GM19023 (cell line): ENCODE data around the gene DESI2.
"Not testable (repeated sequence)": the region's sequence is repeated elsewhere in the genome, so short reads cannot be mapped to it uniquely, and the experiment has no call there.

ENCODE experiments used
- ATAC-seq: cut with Tn5 transposase; IDR thresholded peaks from one replicate; pipeline ENCODE4 v1.9.1; 2021; ENCODE audit warnings: mild to moderate bottlenecking, moderate library complexity; ENCODE audit not compliant: unreplicated experiment

DESI2 gene

DNA sequence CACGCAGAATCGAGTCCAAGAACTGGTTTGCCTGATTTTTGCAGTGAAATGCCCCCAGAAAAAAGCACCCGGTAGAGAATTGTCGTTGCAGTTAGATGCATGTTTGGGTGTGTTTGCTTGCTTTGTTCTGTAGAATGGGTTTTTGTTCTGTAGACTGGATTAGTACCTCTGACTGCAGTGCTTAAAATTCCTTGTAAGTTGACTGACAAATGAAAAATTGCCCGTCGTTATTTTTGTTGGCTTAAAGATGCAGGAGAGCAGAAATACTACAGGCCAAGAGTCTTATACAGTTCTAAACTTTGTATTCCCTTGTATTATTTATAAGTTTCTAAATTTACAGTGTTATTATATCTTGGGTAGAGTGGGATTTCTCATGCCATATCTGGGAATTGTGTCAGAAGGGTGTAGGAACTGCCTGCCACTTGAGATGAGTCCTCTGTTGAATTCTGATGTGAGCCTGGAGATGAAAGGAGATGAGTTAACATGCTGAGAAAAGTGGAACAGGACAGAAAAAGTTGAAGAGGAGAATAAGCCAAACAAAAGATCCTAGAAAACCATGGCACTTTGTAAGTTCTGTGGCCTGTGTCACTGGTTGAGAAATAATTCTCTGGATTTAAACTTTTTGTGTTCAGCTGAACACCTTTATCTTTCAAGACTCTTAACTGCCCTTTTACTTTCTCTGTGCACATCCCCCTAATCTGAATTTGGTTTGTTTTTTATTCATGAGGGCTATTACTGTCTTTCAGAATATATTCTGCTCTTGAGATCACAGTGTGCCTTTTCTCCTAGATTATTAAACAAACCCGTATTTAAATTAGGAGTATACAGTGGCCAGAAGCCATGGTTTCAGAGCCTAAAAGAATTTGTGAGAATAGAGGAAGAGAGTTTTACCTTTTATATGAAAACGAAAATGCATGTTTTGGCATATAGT is 1.4 kb downstream of the DESI2 start:
- ATAC-seq, result no peak

DNA sequence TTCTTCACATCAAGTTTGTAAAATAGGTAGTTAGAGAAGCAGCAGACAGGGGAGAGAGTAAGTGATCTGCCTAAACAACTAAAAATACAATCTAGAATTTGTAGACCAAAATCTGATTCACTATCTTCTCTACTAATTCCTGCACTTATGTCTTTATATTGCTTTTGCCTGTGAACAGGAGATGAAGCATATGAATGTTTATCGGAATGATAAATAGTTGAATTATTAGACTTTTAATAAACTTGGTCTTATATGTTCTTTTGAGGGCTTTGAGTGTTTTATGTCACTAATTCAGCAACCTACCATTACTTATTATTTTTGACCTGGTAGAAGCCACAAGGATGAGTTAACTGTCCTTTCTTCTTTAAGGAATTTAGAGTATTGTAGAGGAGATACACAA is 2.3 kb downstream of the DESI2 start:
- no peak for ATAC-seq

DNA sequence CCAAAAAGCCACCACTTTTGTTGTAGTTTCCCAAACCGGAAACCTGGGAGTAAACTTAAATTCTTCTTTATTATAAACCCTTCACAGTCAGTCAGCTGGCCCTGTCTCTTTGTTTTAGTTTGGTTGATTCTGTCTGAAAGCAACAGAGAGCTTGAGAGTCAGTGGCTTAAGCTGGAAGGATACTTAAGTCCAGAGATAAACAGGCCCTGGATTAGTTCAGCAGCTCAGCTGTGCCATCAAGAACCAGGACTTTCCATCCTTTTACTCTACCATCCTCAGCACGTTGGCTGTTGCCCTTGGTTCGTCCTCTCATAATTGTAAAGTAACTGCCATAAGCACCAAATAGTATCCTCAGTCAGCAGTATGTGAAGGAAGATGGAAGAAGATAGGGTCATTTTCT is 4.5 kb downstream of the DESI2 start:
- ATAC-seq, result no peak

DNA sequence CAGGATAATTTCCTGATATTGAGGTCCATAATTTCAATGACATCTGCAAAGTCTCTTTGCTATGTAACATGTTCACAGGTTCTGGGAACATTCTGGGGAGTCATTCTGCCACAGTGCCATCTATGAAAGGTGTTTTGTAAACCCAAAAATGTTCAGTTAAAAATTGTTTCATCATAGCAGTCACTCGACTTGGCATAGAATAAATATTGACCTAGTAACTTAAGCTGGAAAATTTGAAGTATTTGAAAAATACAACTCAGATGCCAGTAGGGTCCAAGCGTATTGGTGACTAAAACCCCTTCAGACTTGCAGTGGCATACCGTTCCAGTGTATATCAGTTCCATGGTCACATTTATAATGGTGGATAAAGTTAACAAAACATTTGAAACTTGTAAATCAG is 6.8 kb downstream of the DESI2 start:
- ATAC-seq, result no peak

DNA sequence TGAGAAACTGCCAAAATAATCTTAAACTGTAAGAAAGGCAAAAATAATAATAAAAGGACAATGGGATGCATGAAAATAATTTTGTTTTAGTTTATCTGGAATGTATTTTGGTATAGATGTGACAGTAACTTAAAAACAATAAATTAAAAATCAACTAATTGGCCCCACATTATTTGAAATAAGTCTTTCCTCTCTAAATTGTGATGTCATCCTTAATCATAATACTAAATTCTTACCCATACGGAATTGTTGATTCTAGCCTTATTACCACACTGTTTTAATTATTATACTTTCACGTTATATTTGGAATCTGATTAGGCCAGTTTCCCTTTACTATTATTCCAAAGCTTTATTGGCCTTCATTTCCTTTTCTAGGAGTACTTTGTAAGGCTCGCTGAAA is 7.7 kb downstream of the DESI2 start:
- no peak for ATAC-seq

DNA sequence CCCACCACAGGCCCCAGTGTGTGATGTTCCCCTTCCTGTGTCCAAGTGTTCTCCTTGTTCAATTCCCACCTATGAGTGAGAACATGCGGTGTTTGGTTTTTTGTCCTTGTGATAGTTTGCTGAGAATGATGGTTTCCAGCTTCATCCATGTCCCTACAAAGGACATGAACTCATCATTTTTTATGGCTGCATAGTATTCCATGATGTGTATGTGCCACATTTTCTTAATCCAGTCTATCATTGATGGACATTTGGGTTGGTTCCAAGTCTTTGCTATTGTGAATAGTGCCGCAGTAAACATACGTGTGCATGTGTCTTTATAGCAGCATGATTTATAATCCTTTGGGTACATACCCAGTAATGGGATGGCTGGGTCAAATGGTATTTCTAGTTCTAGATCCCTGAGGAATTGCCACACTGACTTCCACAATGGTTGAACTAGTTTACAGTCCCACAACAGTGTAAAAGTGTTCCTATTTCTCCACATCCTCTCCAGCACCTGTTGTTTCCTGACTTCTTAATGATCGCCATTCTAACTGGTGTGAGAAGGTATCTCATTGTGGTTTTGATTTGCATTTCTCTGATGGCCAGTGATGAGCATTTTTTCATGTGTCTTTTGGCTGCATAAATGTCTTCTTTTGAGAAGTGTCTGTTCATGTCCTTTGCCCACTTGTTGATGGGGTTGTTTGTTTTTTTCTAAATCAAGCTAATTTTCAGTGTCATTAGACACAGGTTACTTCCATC is 8.8 kb downstream of the DESI2 start:
- ATAC-seq, result not testable (repeated sequence)

DNA sequence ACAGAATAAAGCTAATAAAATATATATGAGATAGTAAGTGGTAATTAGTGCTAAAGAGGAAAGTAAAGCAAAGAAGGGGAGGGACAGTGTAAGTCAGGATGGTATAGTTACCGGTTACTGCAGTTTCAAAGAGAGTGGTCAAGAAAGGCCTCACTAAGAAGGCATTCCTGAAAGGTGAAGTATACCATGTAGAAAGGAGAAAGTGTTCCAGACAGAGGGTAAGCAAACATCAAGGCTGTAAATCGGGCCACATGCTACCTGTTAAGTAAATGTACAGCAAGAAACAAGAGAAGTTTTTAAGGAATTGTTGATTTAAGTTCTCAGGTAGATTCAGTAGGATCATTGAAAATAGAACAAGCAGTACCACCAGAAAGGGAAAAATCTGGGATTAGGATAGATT is 9.7 kb downstream of the DESI2 start:
- no peak for ATAC-seq

DNA sequence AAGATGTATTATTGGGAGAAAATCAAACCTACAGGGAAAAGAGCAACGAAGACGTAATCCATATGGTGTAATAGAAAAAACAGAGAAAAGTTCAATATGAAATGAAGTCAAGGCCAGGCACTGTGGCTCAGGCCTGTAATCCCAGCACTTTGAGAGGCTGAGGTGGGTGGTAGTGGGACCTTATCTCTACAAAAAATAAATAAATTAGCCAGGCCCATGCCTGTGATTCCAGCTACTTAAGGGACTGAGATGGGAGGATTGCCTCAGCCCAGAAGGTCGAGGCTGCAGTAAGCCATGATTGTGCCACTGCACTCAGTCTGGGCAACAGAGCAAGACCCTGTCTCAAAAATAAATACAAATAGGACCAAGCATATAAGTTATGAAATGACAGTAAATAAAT is 11.4 kb downstream of the DESI2 start:
- ATAC-seq, result no peak

DNA sequence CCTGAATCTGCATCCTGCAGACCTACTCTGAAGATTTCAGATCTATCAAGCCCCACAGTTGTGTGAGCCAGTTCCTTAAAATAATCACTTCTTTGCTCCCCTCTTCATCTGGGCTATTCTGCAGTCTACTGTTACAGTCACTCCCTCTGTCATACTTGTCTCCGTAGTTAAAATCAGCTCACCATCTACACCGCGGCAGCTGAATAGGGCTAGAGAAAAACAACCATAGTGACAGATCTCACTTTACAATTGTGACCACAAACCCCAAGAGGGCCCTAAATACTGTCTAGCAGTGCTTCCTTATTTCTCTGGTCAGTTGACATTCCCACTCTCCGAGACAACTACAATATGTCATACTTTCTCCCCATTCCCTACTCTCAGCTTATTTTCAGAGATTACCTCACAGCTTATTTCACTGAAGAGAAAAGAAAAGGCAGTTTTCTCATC is 12.9 kb downstream of the DESI2 start:
- peak; percentile 62 for ATAC-seq

DNA sequence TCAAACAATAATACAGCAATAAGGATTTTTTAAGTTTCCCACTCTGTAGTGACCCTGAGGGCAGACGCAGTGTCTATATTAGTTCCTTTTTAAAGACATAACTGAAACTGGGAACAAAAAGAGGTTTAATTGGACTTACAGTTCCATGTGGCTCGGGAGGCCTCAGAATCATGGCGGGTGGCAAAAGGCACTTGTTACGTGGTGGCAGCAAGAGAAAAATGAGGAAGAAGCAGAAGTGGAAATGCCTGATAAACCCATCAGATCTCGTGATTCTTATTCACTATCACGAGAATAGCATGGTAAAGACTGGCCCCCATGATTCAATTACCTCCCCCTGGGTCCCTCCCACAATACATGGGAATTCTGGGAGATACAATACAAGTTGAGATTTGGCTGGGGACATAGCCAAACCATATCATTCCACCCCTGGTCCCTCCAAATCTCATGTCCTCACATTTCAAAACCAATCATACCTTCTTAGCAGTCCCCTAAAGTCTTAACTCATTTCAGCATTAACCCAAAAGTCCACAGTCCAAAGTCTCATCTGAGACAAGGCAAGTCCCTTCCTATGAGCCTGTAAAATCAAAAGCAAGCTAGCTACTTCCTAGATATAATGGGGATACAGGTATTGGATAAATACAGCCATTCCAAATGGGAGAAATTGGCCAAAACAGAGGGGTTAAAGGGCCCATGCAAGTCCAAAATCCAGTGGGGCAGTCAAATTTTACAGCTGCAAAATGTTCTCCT is 13.9 kb downstream of the DESI2 start:
- ATAC-seq, result not testable (repeated sequence)

DNA sequence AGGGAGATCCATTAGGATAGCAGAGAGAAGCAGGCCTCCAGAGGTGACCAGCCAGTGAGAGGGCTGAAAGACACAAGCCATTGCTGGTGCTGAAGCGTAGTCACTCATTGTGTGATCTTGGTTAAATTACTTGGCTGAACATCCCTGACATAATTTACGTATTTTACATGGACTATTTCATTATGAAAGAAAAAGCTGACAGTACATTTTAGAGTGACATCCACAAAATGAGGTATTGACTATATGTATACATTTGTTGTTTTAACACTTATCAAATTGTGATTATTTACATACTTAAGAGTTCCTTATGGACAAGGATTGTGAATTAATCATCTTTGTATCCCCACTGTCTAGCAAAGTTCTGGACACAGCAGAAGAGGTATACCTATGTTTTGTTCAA is 14.9 kb downstream of the DESI2 start:
- no peak for ATAC-seq

DNA sequence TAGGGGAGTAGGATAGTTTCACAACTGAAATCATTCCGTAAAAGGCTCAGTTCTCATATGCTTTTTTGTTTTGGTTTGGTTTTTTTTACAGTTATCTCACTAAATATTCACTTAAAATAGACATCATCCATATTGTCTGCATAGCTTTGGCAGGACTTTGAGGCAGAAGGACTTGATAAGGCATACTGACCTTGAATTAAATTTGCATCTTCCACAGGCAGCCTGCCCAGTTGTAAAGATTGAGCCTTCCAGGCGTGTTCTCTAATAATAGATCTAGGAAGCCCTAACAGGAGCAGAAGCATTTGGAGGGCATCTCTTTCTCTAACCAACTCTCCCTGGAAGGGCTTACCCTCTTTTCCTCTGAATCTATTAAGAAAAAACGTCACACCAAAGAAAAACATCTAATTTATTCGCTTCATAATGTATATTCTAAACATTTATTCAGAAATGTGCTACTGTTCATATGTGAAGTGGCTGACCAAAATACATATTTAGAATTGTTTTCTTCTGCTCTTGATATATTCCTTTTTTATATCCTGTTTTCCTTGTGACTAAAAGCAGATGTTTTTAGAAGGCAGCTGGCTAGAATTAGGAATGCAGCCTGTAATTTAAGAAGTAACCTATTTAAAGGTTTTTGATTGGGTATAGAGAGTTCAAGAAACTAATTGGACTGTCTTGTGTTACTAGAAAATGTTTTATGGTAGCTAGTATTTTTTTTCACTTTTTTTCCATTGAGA is 20.2 kb downstream of the DESI2 start:
- ATAC-seq, result no peak

DNA sequence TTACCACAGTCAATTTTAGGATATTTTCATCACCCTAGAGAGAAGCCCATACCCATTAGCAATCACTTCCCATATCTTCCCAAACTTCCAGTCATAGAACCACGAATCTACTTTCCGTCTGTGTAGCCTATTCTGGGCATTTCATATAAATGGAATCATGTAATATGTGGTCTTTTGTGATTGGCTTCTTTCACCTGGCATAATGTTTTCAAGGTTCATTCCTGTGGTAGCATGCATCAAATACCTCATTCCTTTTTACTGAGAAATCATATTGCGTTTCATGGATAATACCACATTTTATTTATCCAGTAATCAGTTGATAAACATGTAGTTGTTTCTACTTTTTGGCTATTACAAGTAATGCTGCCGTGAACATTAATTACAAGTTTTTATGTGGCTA is 21.5 kb downstream of the DESI2 start:
- no peak for ATAC-seq

DNA sequence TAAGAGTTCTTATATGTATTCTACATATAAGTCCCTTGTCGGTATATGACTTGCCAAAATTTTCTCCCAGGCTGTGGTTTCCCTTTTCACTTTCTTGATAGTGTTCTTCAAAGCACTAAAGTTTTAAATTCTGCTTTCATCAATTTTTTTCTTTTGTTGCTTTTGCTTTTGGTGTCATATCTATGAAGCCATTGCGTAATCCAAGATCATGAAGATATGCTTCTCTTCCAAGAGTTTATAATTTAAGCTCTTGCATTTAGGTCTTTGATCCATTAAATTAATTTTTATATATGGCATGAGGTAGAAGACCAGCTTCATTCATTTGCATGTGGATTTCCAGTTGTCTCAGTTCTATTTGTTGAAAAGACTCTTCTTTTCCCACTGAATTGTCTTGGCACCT is 22.2 kb downstream of the DESI2 start:
- no peak for ATAC-seq

DNA sequence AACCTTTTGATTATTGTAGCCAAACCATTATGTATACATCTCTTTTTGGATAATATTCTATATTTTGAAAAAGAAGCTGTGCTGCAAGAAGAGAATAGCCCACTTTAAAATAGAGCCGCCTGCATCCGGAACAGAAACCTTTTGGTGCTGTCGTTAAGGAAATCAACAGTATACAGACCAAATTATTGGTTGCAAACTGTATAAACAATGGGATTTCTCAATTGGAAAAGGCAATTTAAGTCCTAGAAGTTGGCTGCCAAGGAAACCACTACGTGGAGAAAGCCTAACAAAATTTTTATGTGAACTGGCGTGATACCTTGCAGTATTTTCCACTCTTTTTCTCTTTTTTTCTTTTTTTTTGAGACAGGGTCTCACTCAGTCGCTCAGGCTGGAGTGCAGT is 25.8 kb downstream of the DESI2 start:
- ATAC-seq, result no peak

DNA sequence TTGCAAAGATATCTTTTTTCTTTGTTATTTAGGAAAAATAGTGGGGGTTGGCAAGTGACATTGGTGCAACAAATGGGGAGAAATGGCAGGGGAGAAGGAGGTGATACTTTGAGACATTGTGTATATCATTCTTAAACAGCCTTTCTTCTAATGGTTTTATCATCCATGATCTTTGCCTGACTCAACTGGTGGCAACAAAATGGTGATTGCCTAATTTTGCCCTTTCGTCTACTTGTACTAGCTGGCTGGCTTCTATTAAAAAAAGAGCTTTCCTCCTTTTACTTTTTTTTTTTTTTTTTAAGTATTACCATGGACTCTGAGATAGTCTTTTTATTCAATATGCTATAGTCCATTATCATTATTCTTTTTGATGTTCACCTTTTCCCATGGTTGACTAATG is 27.7 kb downstream of the DESI2 start:
- no peak for ATAC-seq

DNA sequence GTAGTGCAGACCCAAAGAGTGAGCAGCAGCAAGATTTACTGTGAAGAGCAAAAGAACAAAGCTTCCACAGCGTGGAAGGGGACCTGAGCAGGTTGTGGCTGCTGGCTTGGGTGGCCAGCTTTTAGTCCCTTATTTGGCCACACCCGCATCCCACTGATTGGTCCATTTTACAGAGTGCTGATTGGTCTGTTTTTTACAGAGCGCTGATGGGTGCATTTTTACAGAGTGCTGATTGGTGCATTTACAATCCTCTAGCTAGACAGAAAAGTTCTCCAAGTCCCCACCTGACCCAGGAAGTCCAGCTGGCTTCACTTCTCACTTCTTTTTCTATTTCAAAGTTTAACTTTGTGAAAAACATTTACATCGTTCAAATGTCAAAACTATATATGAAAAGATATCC is 29.2 kb downstream of the DESI2 start:
- not testable (repeated sequence) for ATAC-seq

DNA sequence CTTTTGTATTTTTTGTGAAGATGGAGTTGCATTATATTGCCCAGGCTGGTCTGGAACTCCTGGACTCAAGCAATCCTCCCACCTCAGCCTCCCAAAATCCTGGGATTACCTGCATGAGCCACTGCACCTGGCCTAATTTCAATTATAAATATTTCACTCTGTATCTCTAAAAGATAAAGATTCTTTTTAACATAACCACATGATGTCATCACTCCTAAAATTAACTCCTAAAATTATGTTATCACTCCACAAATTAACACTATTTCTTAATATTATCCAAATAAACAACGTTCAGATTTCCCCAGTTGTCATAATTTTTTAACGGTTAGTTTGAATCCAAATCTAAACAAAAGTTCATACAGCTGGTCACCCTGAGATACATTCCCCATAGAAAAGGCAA is 43.0 kb downstream of the DESI2 start:
- no peak for ATAC-seq

DNA sequence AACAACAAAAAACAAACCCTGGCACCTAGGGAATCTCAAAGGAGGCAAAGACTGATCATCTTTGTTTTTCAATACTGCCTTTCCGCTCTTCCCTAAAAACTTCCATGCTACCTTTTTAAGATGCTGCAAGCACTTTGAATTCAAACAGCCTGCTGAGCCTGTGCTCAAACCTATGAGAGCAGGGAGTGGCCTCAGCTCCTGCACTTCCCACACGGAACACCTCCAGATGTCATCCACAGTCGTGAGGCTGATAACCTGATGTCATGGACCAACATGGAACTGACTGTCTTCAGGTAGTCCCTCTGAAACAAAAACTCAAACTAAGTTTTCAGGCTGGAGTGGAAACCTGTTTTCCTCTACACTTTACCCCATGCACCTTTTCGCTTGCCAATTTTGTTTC is 46.8 kb downstream of the DESI2 start:
- no peak for ATAC-seq

DNA sequence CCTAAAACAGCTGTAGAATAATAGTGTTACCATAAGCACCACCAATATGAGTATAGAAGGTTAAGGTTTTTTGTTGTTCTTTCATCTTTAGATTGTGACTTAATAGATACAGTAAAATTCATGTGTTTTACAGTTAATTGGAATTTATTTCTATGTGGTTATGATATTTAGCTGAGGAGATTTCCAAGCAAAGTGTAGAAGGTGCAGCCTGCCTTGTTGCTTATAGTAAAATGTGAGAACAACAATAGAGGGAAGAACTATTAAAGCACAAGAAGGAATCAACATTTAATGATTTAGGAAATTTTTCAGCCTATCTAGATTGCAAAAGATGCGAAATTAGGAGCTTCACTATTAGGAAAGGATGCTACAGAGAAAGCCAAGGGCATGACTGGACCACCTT is 47.9 kb downstream of the DESI2 start:
- ATAC-seq, result no peak

DNA sequence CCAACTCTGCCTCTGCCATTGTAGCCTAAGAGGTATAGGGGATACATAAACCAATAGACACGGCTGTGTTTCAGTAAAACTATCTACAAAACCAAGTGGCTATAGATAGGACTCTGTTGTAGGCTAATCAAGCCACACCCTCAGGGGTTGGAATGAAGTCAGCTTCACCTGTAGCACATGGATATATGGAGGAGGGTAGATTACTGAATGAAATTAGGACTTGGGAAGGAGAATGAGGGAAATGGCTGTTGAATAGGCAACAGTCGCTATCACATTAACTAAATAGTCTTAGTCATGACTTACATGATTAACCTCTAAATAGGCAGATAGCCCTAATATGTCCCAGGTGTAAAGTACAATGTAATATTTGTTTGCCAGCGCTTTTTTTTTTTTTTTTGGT is 49.7 kb downstream of the DESI2 start:
- ATAC-seq, result no peak
